ENCODE measurements around the gene LRRC8E. TPM values are rescaled to one million over a fixed set of nuclear protein-coding genes. Genes with fewer than 3 reads are reported as not detected.
"Not testable (repeated sequence)": the region's sequence is repeated elsewhere in the genome, so short reads cannot be mapped to it uniquely, and the experiment has no call there.

Gene LRRC8E
- total RNA-seq, 1 donor from 2014 or later, result not detected

GRCh38 chr19:7883796-7884570, 4.3 kb upstream of the LRRC8E start:
- no peak for TF ChIP-seq CTCF (IDR thresholded peaks at IDR 0.05)
- no peaks in the 10 kb centered on the region for H3K9me3 Mint-ChIP-seq
- H3K27ac Mint-ChIP-seq, result no peak overlapping the region
- peaks cover 6% of the 10 kb centered on the region for H3K27me3 Mint-ChIP-seq
- POLR2A ChIA-PET, result no interaction called here
- intact Hi-C loops (cut with micrococcal nuclease), result no loop called here
- CTCF ChIA-PET, result no interaction called here
- H3K36me3 Mint-ChIP-seq (ENCODE audit: low read depth), result no peaks in the 10 kb centered on the region
- no peaks in the 10 kb centered on the region for H3K4me1 Mint-ChIP-seq
- DNase-seq (no peak), ATAC-seq (ENCODE audit: low read depth) (no peak)
- no peak overlapping the region for H3K4me3 Mint-ChIP-seq

- H3K27me3 Mint-ChIP-seq, result peaks cover 11% of the 10 kb centered on the region
- ChIA-PET POLR2A (interaction anchor here (1.4 kb wide), 1 partner anchor 17 kb away, joined by 3 read pairs; no protein-coding TSS in a partner anchor), CTCF (no interaction called here)
- ATAC-seq (ENCODE audit: low read depth) (no peak), DNase-seq (no peak)
- no peak overlapping the region for H3K4me3 Mint-ChIP-seq
- no peaks in the 10 kb centered on the region for H3K36me3 Mint-ChIP-seq (ENCODE audit: low read depth)
- no peaks in the 10 kb centered on the region for H3K4me1 Mint-ChIP-seq
- no peak overlapping the region for H3K27ac Mint-ChIP-seq
- no peaks in the 10 kb centered on the region for H3K9me3 Mint-ChIP-seq
- no peak for TF ChIP-seq CTCF (IDR thresholded peaks at IDR 0.05)
- intact Hi-C loops (cut with micrococcal nuclease), result no loop called here
These were observed 2.5 kb upstream of the LRRC8E start for GRCh38 chr19:7885818-7886217.

- ATAC-seq (ENCODE audit: low read depth) (no peak), DNase-seq (no peak)
- intact Hi-C loops (cut with micrococcal nuclease), result no loop called here
- H3K27me3 Mint-ChIP-seq, result peaks cover 16% of the 10 kb centered on the region
- H3K4me3 Mint-ChIP-seq, result no peak overlapping the region
- ChIA-PET CTCF (no interaction called here), POLR2A (no interaction called here)
- no peak for TF ChIP-seq CTCF (IDR thresholded peaks at IDR 0.05)
- H3K9me3 Mint-ChIP-seq, result no peaks in the 10 kb centered on the region
- H3K36me3 Mint-ChIP-seq (ENCODE audit: low read depth), result no peaks in the 10 kb centered on the region
- no peak overlapping the region for H3K27ac Mint-ChIP-seq
- H3K4me1 Mint-ChIP-seq, result no peaks in the 10 kb centered on the region
These were observed 734 bp upstream of the LRRC8E start for GRCh38 chr19:7887408-7888144.

GRCh38 chr19:7888826-7889217, 512 bp downstream of the LRRC8E start:
- Mint-ChIP-seq H3K36me3 (ENCODE audit: low read depth) (no peaks in the 10 kb centered on the region), H3K27ac (no peak overlapping the region), H3K4me1 (no peaks in the 10 kb centered on the region), H3K4me3 (no peak overlapping the region), H3K9me3 (no peaks in the 10 kb centered on the region), H3K27me3 (peaks cover 17% of the 10 kb centered on the region)
- ATAC-seq (ENCODE audit: low read depth) (no peak), DNase-seq (no peak)
- ChIA-PET POLR2A (no interaction called here), CTCF (no interaction called here)
- intact Hi-C loops (cut with micrococcal nuclease), result no loop called here
- TF ChIP-seq CTCF (IDR thresholded peaks at IDR 0.05), result no peak

GRCh38 chr19:7893362-7894101, 5.2 kb downstream of the LRRC8E start:
- peaks cover 27% of the 10 kb centered on the region for H3K27me3 Mint-ChIP-seq
- DNase-seq, POLR2A ChIA-PET: not testable (repeated sequence)

More at GRCh38 chr19:7893362-7894101, 5.2 kb downstream of the LRRC8E start:
- H3K9me3 Mint-ChIP-seq; H3K4me1 Mint-ChIP-seq; ATAC-seq (ENCODE audit: low read depth); H3K36me3 Mint-ChIP-seq (ENCODE audit: low read depth); CTCF ChIA-PET; H3K4me3 Mint-ChIP-seq; H3K27ac Mint-ChIP-seq; intact Hi-C loops (cut with micrococcal nuclease): not testable (repeated sequence)

Data from activated B cell treated with CpG ODN at 0.5 μM for 24 hours (primary cell).